Neural cell (in vitro differentiated cells): Measurements from ENCODE around the gene TLE2. TPM values are rescaled to one million over a fixed set of nuclear protein-coding genes. Genes with fewer than 3 reads are reported as not detected.

ENCODE experiments used
- H2AFZ ChIP-seq: fragments of 200-600, 300-800 bp; sonication (generic), shearing (Covaris generic); 2 replicates; pipeline ENCODE4 v1.6.0; 2014; ENCODE audit warnings: low read depth, mild to moderate bottlenecking, antibody characterized with exemption, low read length, moderate library complexity
- H3F3A ChIP-seq: fragments of 200-600 bp; shearing (Covaris generic); 2 replicates; pipeline ENCODE4 v1.6.1; 2016; ENCODE audit warnings: mild to moderate bottlenecking, moderate library complexity, mixed read lengths, antibody characterized with exemption, low read length; ENCODE audit not compliant: insufficient read depth, poor library complexity, severe bottlenecking
- H3K27ac ChIP-seq: fragments of 200-600, 300-800 bp; sonication (generic), shearing (Covaris generic); 2 replicates; pipeline ENCODE4 v1.5.1; 2014; ENCODE audit warnings: mild to moderate bottlenecking, low read length, moderate library complexity
- H3K27me3 ChIP-seq: fragments of 300-800, 200-600 bp; sonication (generic), shearing (Covaris generic); 2 replicates; pipeline ENCODE4 v1.6.0; 2014; ENCODE audit warnings: mild to moderate bottlenecking, low read depth, low read length, moderate library complexity; ENCODE audit not compliant: insufficient read depth
- H3K36me3 ChIP-seq: fragments of 300-800, 200-600 bp; sonication (generic), shearing (Covaris generic); 2 replicates; pipeline ENCODE4 v1.5.1; 2014; ENCODE audit warnings: mild to moderate bottlenecking, antibody characterized with exemption, low read length, moderate library complexity; ENCODE audit not compliant: insufficient read depth
- H3K4me2 ChIP-seq: fragments of 300-800, 200-600 bp; sonication (generic), shearing (Covaris generic); 2 replicates; pipeline ENCODE4 v1.6.0; 2014; ENCODE audit warnings: mild to moderate bottlenecking, low read length
- H3K4me3 ChIP-seq: fragments of 300-800, 200-600 bp; sonication (generic), shearing (Covaris generic); 2 replicates; pipeline ENCODE4 v1.5.1; 2014; ENCODE audit warnings: mild to moderate bottlenecking, low read length, moderate library complexity
- H3K79me2 ChIP-seq: fragments of 200-600 bp; shearing (Covaris generic); replicated peaks from 2 replicates; pipeline ENCODE4 v1.6.0; 2014; ENCODE audit warnings: mild to moderate bottlenecking, low read length, moderate library complexity; ENCODE audit not compliant: insufficient read depth
- H3K9ac ChIP-seq: fragments of 300-800, 200-600 bp; sonication (generic), shearing (Covaris generic); 2 replicates; pipeline ENCODE4 v1.6.1; 2016; ENCODE audit warnings: mild to moderate bottlenecking, low read length, mixed read lengths
- H3K9me2 ChIP-seq: fragments of 200-600 bp; shearing (Covaris generic); 2 replicates; pipeline ENCODE4 v1.6.1; 2016; ENCODE audit warnings: mild to moderate bottlenecking, low read length, mixed read lengths; ENCODE audit not compliant: insufficient read depth
- H3K9me3 ChIP-seq: fragments of 200-600, 300-800 bp; sonication (generic), shearing (Covaris generic); 2 replicates; pipeline ENCODE4 v1.6.1; 2016; ENCODE audit warnings: mild to moderate bottlenecking, mixed run types, low read length, moderate library complexity, mixed read lengths
- H4K20me1 ChIP-seq: fragments of 200-600 bp; shearing (Covaris generic); 2 replicates; pipeline ENCODE4 v1.6.1; 2016; ENCODE audit warnings: mild to moderate bottlenecking, mixed run types; ENCODE audit not compliant: insufficient read depth
- EP300 ChIP-seq: fragments of 450-650 bp; conservative IDR thresholded peaks from 2 replicates; pipeline ENCODE4 v1.6.1; 2014; ENCODE audit warnings: antibody characterized with exemption, mild to moderate bottlenecking, moderate library complexity; ENCODE audit not compliant: poor library complexity, severe bottlenecking
- EZH2 ChIP-seq: fragments of 200-600, 300-800 bp; shearing (Covaris generic), sonication (generic); IDR thresholded peaks from 2 replicates; pipeline ENCODE4 v1.6.1; 2014; ENCODE audit warnings: antibody characterized with exemption, low read length, borderline replicate concordance, mild to moderate bottlenecking; ENCODE audit not compliant: insufficient read depth, poor library complexity, severe bottlenecking
- MXI1 ChIP-seq: fragments of 450-650 bp; conservative IDR thresholded peaks from 2 replicates; pipeline ENCODE4 v1.6.1; 2014; ENCODE audit warnings: antibody characterized with exemption, mild to moderate bottlenecking; ENCODE audit not compliant: poor library complexity, severe bottlenecking
- POLR2AphosphoS5 ChIP-seq: IDR thresholded peaks from 2 replicates; pipeline ENCODE4 v1.6.1; 2012
- RAD21 ChIP-seq: fragments of 450-650 bp; conservative IDR thresholded peaks from 2 replicates; pipeline ENCODE4 v1.6.1; 2014; ENCODE audit warnings: antibody characterized with exemption, mild to moderate bottlenecking, moderate library complexity
- SMC3 ChIP-seq: fragments of 450-650 bp; conservative IDR thresholded peaks from 2 replicates; pipeline ENCODE4 v1.6.1; 2014; ENCODE audit warnings: antibody characterized with exemption, mild to moderate bottlenecking, moderate library complexity; ENCODE audit not compliant: poor library complexity
- TAF1 ChIP-seq: IDR thresholded peaks from 2 replicates; pipeline ENCODE4 v1.6.1; 2012; ENCODE audit warnings: low read depth
- polyA plus RNA-seq: library from polyadenylated mRNA; depleted of rRNA; stranded (reverse); fragments of >200 nt; gene quantifications from 2 replicates; pipeline ENCODE4 v1.2.3, GENCODE V29; 2014
- TF ChIP-seq, protein P1 (sequence below): fragments of 450-650 bp; IDR thresholded peaks from 2 replicates; pipeline ENCODE4 v1.5.1; 2014; ENCODE audit warnings: antibody characterized with exemption, mild to moderate bottlenecking, moderate library complexity; ENCODE audit not compliant: poor library complexity, severe bottlenecking
- TF ChIP-seq, protein P2 (sequence below): IDR thresholded peaks from 2 replicates; pipeline ENCODE4 v1.6.1; 2012; ENCODE audit warnings: borderline replicate concordance

The TLE2 gene
- polyA plus RNA-seq, 1 donor from 2014 or later, result 7.0 TPM

DNA sequence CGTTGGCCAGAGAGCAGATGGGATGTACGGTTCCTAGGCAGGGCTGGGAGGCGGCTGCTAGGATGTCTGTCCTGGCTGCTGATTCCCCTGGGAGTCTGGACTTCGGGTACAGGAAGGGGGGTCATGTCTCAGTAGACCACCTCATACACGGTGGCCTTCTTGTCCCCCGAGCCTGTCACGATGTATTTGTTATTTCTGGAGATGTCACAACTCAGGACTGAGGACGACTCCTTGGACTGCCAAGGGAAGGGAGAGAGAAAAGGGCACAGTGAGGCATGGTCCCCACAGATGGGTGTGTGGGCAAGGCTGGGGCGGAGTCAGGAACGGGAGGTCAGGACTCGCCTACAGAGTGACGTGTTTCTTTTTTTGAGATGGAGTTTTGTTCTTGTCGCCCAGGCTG lies 31.4 kb downstream of the TLE2 start:
- H3K9me3 ChIP-seq, result no peaks in the 10 kb centered on the region
- H3K4me3 ChIP-seq, result no peak overlapping the region
- no peak overlapping the region for H3K27ac ChIP-seq
- no peaks in the 10 kb centered on the region for H3K36me3 ChIP-seq
- H3K27me3 ChIP-seq, result no peaks in the 10 kb centered on the region
- no peak overlapping the region for H3K9ac ChIP-seq
- no peak overlapping the region for H2AFZ ChIP-seq
- no peaks in the 10 kb centered on the region for H3K9me2 ChIP-seq
- no peak overlapping the region for H3K4me2 ChIP-seq
- H4K20me1 ChIP-seq, result no peaks in the 10 kb centered on the region
- H3K79me2 ChIP-seq, result no peaks in the 10 kb centered on the region
- no peak for TF ChIP-seq EP300
- no peak for TF ChIP-seq RAD21
- no peak for TF ChIP-seq POLR2AphosphoS5
- no peak for TF ChIP-seq MXI1
- TF ChIP-seq, protein P1, sequence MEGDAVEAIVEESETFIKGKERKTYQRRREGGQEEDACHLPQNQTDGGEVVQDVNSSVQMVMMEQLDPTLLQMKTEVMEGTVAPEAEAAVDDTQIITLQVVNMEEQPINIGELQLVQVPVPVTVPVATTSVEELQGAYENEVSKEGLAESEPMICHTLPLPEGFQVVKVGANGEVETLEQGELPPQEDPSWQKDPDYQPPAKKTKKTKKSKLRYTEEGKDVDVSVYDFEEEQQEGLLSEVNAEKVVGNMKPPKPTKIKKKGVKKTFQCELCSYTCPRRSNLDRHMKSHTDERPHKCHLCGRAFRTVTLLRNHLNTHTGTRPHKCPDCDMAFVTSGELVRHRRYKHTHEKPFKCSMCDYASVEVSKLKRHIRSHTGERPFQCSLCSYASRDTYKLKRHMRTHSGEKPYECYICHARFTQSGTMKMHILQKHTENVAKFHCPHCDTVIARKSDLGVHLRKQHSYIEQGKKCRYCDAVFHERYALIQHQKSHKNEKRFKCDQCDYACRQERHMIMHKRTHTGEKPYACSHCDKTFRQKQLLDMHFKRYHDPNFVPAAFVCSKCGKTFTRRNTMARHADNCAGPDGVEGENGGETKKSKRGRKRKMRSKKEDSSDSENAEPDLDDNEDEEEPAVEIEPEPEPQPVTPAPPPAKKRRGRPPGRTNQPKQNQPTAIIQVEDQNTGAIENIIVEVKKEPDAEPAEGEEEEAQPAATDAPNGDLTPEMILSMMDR, result no peak
- no peak for TF ChIP-seq TAF1
- no peak for TF ChIP-seq EZH2
- TF ChIP-seq, protein P2, sequence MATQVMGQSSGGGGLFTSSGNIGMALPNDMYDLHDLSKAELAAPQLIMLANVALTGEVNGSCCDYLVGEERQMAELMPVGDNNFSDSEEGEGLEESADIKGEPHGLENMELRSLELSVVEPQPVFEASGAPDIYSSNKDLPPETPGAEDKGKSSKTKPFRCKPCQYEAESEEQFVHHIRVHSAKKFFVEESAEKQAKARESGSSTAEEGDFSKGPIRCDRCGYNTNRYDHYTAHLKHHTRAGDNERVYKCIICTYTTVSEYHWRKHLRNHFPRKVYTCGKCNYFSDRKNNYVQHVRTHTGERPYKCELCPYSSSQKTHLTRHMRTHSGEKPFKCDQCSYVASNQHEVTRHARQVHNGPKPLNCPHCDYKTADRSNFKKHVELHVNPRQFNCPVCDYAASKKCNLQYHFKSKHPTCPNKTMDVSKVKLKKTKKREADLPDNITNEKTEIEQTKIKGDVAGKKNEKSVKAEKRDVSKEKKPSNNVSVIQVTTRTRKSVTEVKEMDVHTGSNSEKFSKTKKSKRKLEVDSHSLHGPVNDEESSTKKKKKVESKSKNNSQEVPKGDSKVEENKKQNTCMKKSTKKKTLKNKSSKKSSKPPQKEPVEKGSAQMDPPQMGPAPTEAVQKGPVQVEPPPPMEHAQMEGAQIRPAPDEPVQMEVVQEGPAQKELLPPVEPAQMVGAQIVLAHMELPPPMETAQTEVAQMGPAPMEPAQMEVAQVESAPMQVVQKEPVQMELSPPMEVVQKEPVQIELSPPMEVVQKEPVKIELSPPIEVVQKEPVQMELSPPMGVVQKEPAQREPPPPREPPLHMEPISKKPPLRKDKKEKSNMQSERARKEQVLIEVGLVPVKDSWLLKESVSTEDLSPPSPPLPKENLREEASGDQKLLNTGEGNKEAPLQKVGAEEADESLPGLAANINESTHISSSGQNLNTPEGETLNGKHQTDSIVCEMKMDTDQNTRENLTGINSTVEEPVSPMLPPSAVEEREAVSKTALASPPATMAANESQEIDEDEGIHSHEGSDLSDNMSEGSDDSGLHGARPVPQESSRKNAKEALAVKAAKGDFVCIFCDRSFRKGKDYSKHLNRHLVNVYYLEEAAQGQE, result no peak
- TF ChIP-seq SMC3, result no peak
- no peaks in the 10 kb centered on the region for H3F3A ChIP-seq

DNA sequence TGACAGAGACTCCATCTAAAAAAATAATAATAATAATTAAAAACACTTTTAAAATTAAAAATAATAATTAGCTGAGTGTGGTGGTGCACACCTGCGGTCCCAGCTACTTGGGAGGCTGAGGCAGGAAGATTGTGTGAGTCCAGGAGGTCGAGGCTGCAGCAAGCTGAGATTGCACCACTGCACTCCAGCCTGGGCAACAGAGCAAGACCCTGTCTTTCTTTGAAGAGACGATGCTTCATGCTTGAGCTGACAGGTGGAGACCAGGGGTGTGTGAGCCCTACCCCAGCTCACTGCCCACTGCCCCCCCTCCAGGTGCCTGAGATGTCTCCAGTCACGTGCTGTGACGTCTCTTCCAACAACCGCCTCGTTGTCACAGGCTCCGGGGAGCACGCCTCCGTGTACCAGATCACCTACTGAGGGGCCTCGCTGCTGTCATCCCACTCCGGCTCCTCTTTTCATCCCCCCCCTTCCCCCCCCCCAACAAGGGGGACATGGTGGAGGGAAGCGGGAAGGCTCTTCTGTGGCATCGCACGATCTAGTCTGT lies 34.4 kb downstream of the TLE2 start:
- no peaks in the 10 kb centered on the region for H3K9me2 ChIP-seq
- no peak overlapping the region for H3K9ac ChIP-seq
- no peak overlapping the region for H2AFZ ChIP-seq
- no peak for TF ChIP-seq RAD21
- TF ChIP-seq TAF1, result no peak
- no peak for TF ChIP-seq MXI1
- no peak for TF ChIP-seq SMC3
- TF ChIP-seq POLR2AphosphoS5, result no peak
- TF ChIP-seq, protein P1, result no peak
- no peak for TF ChIP-seq EP300
- no peak for TF ChIP-seq EZH2
- TF ChIP-seq, protein P2, result no peak
- no peak overlapping the region for H3K4me3 ChIP-seq
- H3K27ac ChIP-seq, result no peak overlapping the region
- H3K79me2 ChIP-seq, result no peaks in the 10 kb centered on the region
- H3F3A ChIP-seq, result no peaks in the 10 kb centered on the region
- no peak overlapping the region for H3K4me2 ChIP-seq
- no peaks in the 10 kb centered on the region for H3K9me3 ChIP-seq
- peaks cover 4% of the 10 kb centered on the region for H3K27me3 ChIP-seq
- no peaks in the 10 kb centered on the region for H3K36me3 ChIP-seq
- no peaks in the 10 kb centered on the region for H4K20me1 ChIP-seq
